SK-N-SH treated with all-trans-retinoic acid at 6 μM for 48 hours (cell line): ENCODE measurements around the gene HERC2.

Source experiments
- ATAC-seq: fragments of 200-7000 bp; cut with Tn5 transposase; 3 replicates; pipeline ENCODE4 v1.9.1; 2020; ENCODE audit warnings: mild to moderate bottlenecking, moderate library complexity
- ARNTL ChIP-seq: fragments of 450-650 bp; formaldehyde crosslinking; IDR thresholded peaks from 2 replicates; pipeline ENCODE4 v1.5.0; 2020; ENCODE audit warnings: low read depth, mild to moderate bottlenecking, moderate library complexity, borderline replicate concordance
- CREB5 ChIP-seq: fragments of 250-450 bp; sonication (Bioruptor Pico); IDR thresholded peaks from 2 replicates; pipeline ENCODE4 v1.5.1; 2020; ENCODE audit warnings: low read depth, mild to moderate bottlenecking, moderate library complexity
- CSRNP3 ChIP-seq: fragments of 250-450 bp; sonication (Bioruptor Pico); IDR thresholded peaks from 2 replicates; pipeline ENCODE4 v1.5.1; 2021; ENCODE audit warnings: mild to moderate bottlenecking, moderate library complexity
- ESRRG ChIP-seq: fragments of 250-450 bp; sonication (Bioruptor Pico); IDR thresholded peaks from 2 replicates; pipeline ENCODE4 v1.6.1; 2021; ENCODE audit warnings: mild to moderate bottlenecking
- GLIS3 ChIP-seq: fragments of 250-450 bp; sonication (Bioruptor Pico); IDR thresholded peaks from 2 replicates; pipeline ENCODE4 v1.5.0; 2020; ENCODE audit warnings: mild to moderate bottlenecking, moderate library complexity
- ISL1 ChIP-seq: fragments of 250-450 bp; sonication (Bioruptor Pico); IDR thresholded peaks from 2 replicates; pipeline ENCODE4 v2.1.2; 2022; ENCODE audit warnings: mild to moderate bottlenecking, moderate library complexity
- OSR1 ChIP-seq: fragments of 250-450 bp; sonication (Bioruptor Pico); IDR thresholded peaks from 2 replicates; pipeline ENCODE4 v1.8.0; 2022; ENCODE audit warnings: moderate library complexity, mild to moderate bottlenecking, inconsistent platforms
- PATZ1 ChIP-seq: fragments of 250-450 bp; sonication (Bioruptor Pico); IDR thresholded peaks from 2 replicates; pipeline ENCODE4 v1.8.0; 2020; ENCODE audit warnings: mild to moderate bottlenecking, moderate library complexity, borderline replicate concordance
- POU6F1 ChIP-seq: fragments of 250-450 bp; sonication (Bioruptor Pico); IDR thresholded peaks from 2 replicates; pipeline ENCODE4 v1.8.0; 2021; ENCODE audit warnings: low read depth, mild to moderate bottlenecking, moderate library complexity, borderline replicate concordance
- PPARA ChIP-seq: fragments of 250-450 bp; sonication (Bioruptor Pico); IDR thresholded peaks from 2 replicates; pipeline ENCODE4 v1.5.0; 2020; ENCODE audit warnings: mild to moderate bottlenecking, borderline replicate concordance
- RARB ChIP-seq: fragments of 250-450 bp; sonication (Bioruptor Pico); IDR thresholded peaks from 2 replicates; pipeline ENCODE4 v1.8.0; 2021; ENCODE audit warnings: mild to moderate bottlenecking, moderate library complexity
- SNAI2 ChIP-seq: fragments of 250-450 bp; sonication (Bioruptor Pico); IDR thresholded peaks from 2 replicates; pipeline ENCODE4 v1.5.0; 2020; ENCODE audit warnings: mild to moderate bottlenecking, moderate library complexity
- TCF4 ChIP-seq: fragments of 250-450 bp; sonication (Bioruptor Pico); IDR thresholded peaks from 2 replicates; pipeline ENCODE4 v1.8.0; 2021; ENCODE audit warnings: mild to moderate bottlenecking, moderate library complexity, borderline replicate concordance
- TOX ChIP-seq: fragments of 250-450 bp; sonication (Bioruptor Pico); IDR thresholded peaks from 2 replicates; pipeline ENCODE4 v1.8.0; 2021; ENCODE audit warnings: mild to moderate bottlenecking, moderate library complexity, borderline replicate concordance
- TSHZ2 ChIP-seq: fragments of 250-450 bp; sonication (Bioruptor Pico); IDR thresholded peaks from 2 replicates; pipeline ENCODE4 v1.5.0; 2020; ENCODE audit warnings: mild to moderate bottlenecking, moderate library complexity
- ZC3H10 ChIP-seq: fragments of 250-450 bp; sonication (Bioruptor Pico); IDR thresholded peaks from 2 replicates; pipeline ENCODE4 v1.5.1; 2021; ENCODE audit warnings: mild to moderate bottlenecking, moderate library complexity
- ZFP3 ChIP-seq: fragments of 250-450 bp; sonication (Bioruptor Pico); IDR thresholded peaks from 2 replicates; pipeline ENCODE4 v1.5.0; 2020; ENCODE audit warnings: mild to moderate bottlenecking, moderate library complexity
- ZNF565 ChIP-seq: fragments of 450-650 bp; formaldehyde crosslinking; conservative IDR thresholded peaks from 2 replicates; pipeline ENCODE4 v1.5.0; 2020; ENCODE audit warnings: low read depth, mild to moderate bottlenecking, moderate library complexity
- ZNF70 ChIP-seq: fragments of 450-650 bp; formaldehyde crosslinking; IDR thresholded peaks from 2 replicates; pipeline ENCODE4 v1.5.0; 2020; ENCODE audit warnings: mild to moderate bottlenecking, moderate library complexity

Gene HERC2

GRCh38 chr15:28132524-28133275, 189.3 kb downstream of the HERC2 start (continued):
- TF ChIP-seq TSHZ2 (CRISPR knock-in tag) = no peak

GRCh38 chr15:28131946-28132345, 190.0 kb downstream of the HERC2 start:
- ATAC-seq = no peak

More at GRCh38 chr15:28131946-28132345, 190.0 kb downstream of the HERC2 start:
- TF ChIP-seq ZFP3 (no peak), PPARA (CRISPR knock-in tag) (no peak), ISL1 (CRISPR knock-in tag) (no peak), ZC3H10 (CRISPR knock-in tag) (no peak), TCF4 (CRISPR knock-in tag) (no peak), ARNTL (CRISPR knock-in tag) (no peak), GLIS3 (CRISPR knock-in tag) (no peak), PATZ1 (CRISPR knock-in tag) (no peak), CREB5 (CRISPR knock-in tag) (no peak), OSR1 (no peak), ZNF565 (CRISPR knock-in tag) (no peak), SNAI2 (CRISPR knock-in tag) (no peak), ESRRG (no peak), ZNF70 (CRISPR knock-in tag) (no peak), POU6F1 (CRISPR knock-in tag) (no peak), TSHZ2 (CRISPR knock-in tag) (no peak), CSRNP3 (no peak), TOX (CRISPR knock-in tag) (no peak), RARB (CRISPR knock-in tag) (no peak)
